ENCODE data around the gene MMP7. TPM values are rescaled to one million over a fixed set of nuclear protein-coding genes. Genes with fewer than 3 reads are reported as not detected.

MMP7 gene
- polyA plus RNA-seq, 1 donor (not counting 4 experiments of a cell fraction or from before 2014, with no cell fraction given), result 0.81 TPM

GRCh38 chr11:102552020-102552419, 21.5 kb upstream of the MMP7 start:
- H3K27ac ChIP-seq (ENCODE audit: control insufficient read depth, insufficient read depth, low read length), result peak overlapping the region; percentile 35
- DNase-seq (ENCODE audit: low read depth, low spot score), result no peak
- H3K27me3 ChIP-seq (ENCODE audit: control insufficient read depth, extremely low read depth, insufficient read depth, low read length), result no peaks in the 10 kb centered on the region
- no peaks in the 10 kb centered on the region for H4K20me1 ChIP-seq (ENCODE audit: control insufficient read depth, extremely low read depth, insufficient read depth, low read length)
- no peak overlapping the region for H3K9ac ChIP-seq (ENCODE audit: control insufficient read depth, extremely low read depth, insufficient read depth, low read length)
- H3K9me1 ChIP-seq (ENCODE audit: control insufficient read depth, extremely low read depth, insufficient read depth, low read length), result no peaks in the 10 kb centered on the region
- H3K4me2 ChIP-seq (ENCODE audit: control insufficient read depth, extremely low read depth, insufficient read depth, low read depth, low read length), result peak overlapping the region; percentile 1
- no peaks in the 10 kb centered on the region for H3K36me3 ChIP-seq (ENCODE audit: control insufficient read depth in 2 of 2, extremely low read depth in 1 of 2, insufficient read depth in 2 of 2, low read length in 2 of 2)
- no peaks in the 10 kb centered on the region for H3K9me3 ChIP-seq (ENCODE audit: control insufficient read depth, low read depth, low read length)
- TF ChIP-seq EZH2 (IDR thresholded peaks at IDR 0.05; ENCODE audit: low read length) (no peak), CTCF (optimal IDR thresholded peaks at IDR 0.05 in 1 of 3, IDR thresholded peaks at IDR 0.05 in 1 of 3, conservative IDR thresholded peaks at IDR 0.05 in 1 of 3; ENCODE audit: extremely low read depth in 1 of 3, insufficient read depth in 2 of 3, low read length in 3 of 3) (no peak)
- dilution Hi-C loops (cut with MboI; ENCODE audit: extremely low pct_ligation_motif_present, low sequenced_read_pairs), result no loop called here
- no peak overlapping the region for H3K4me3 ChIP-seq (ENCODE audit: control insufficient read depth in 2 of 3, extremely low read depth in 1 of 3, insufficient read depth in 2 of 3, low read depth in 1 of 3, low read length in 3 of 3)
- H3K79me2 ChIP-seq (ENCODE audit: control insufficient read depth, insufficient read depth, low read length), result no peaks in the 10 kb centered on the region
- peak; percentile 32 for FAIRE-seq
- H2AFZ ChIP-seq (ENCODE audit: control insufficient read depth, low read length), result peak overlapping the region; percentile 53
- peaks cover 22% of the 10 kb centered on the region for H3K4me1 ChIP-seq (ENCODE audit: control insufficient read depth, extremely low read depth, insufficient read depth, low read length)

- peaks cover 22% of the 10 kb centered on the region for H3K4me1 ChIP-seq (ENCODE audit: control insufficient read depth, extremely low read depth, insufficient read depth, low read length)
- FAIRE-seq (peak; percentile 20), DNase-seq (ENCODE audit: low read depth, low spot score) (no peak)
- H3K9me3 ChIP-seq (ENCODE audit: control insufficient read depth, low read depth, low read length), result no peaks in the 10 kb centered on the region
- no peaks in the 10 kb centered on the region for H4K20me1 ChIP-seq (ENCODE audit: control insufficient read depth, extremely low read depth, insufficient read depth, low read length)
- H3K9me1 ChIP-seq (ENCODE audit: control insufficient read depth, extremely low read depth, insufficient read depth, low read length), result no peaks in the 10 kb centered on the region
- no peak overlapping the region for H3K4me3 ChIP-seq (ENCODE audit: control insufficient read depth in 2 of 3, extremely low read depth in 1 of 3, insufficient read depth in 2 of 3, low read depth in 1 of 3, low read length in 3 of 3)
- H3K27ac ChIP-seq (ENCODE audit: control insufficient read depth, insufficient read depth, low read length), result no peak overlapping the region
- H2AFZ ChIP-seq (ENCODE audit: control insufficient read depth, low read length), result no peak overlapping the region
- no peaks in the 10 kb centered on the region for H3K36me3 ChIP-seq (ENCODE audit: control insufficient read depth in 2 of 2, extremely low read depth in 1 of 2, insufficient read depth in 2 of 2, low read length in 2 of 2)
- no peaks in the 10 kb centered on the region for H3K27me3 ChIP-seq (ENCODE audit: control insufficient read depth, extremely low read depth, insufficient read depth, low read length)
- no peaks in the 10 kb centered on the region for H3K79me2 ChIP-seq (ENCODE audit: control insufficient read depth, insufficient read depth, low read length)
- TF ChIP-seq EZH2 (IDR thresholded peaks at IDR 0.05; ENCODE audit: low read length), result no peak
- no peak for TF ChIP-seq CTCF (optimal IDR thresholded peaks at IDR 0.05 in 1 of 3, IDR thresholded peaks at IDR 0.05 in 1 of 3, conservative IDR thresholded peaks at IDR 0.05 in 1 of 3; ENCODE audit: extremely low read depth in 1 of 3, insufficient read depth in 2 of 3, low read length in 3 of 3)
- no peak overlapping the region for H3K9ac ChIP-seq (ENCODE audit: control insufficient read depth, extremely low read depth, insufficient read depth, low read length)
- dilution Hi-C loops (cut with MboI; ENCODE audit: extremely low pct_ligation_motif_present, low sequenced_read_pairs), result no loop called here
- H3K4me2 ChIP-seq (ENCODE audit: control insufficient read depth, extremely low read depth, insufficient read depth, low read depth, low read length), result no peak overlapping the region
Observed at GRCh38 chr11:102551169-102551781, 20.7 kb upstream of the MMP7 start.

All from keratinocyte (primary cell).